ENCODE measurements around the gene SNX5.
A peak's percentile ranks its signal among the peaks of the same experiment; 100 is the strongest.

SNX5 gene

DNA sequence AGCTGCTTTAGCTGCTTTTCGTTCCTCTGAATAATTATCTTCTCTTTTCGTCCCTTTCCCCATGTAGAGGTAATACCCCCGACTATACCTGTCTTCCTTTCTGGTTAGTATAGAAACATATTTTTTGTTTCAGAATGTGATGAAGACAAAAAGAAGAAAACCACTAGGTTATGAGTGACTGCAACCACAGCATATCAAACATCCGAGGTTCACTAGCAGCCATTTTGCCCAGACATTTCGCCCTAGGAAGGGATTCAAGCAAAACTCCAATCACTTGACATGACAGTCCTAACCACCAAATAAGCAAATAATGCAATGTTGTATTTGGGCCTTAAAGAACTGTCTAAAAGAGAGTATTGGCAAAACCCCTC is 9.4 kb downstream of the SNX5 start:
- ATAC-seq (ENCODE audit: low read depth) = no peak
- peak overlapping the region; percentile 72 for H3K27ac Mint-ChIP-seq
- no peak for DNase-seq (ENCODE audit: low spot score in 2 of 2)
- peaks cover 16% of the 10 kb centered on the region for H3K36me3 Mint-ChIP-seq
- peaks cover 61% of the 10 kb centered on the region for H3K4me1 Mint-ChIP-seq
- no peaks in the 10 kb centered on the region for H3K9me3 Mint-ChIP-seq
- H3K27me3 Mint-ChIP-seq = no peaks in the 10 kb centered on the region
- H3K4me3 Mint-ChIP-seq = peak overlapping the region; percentile 67

DNA sequence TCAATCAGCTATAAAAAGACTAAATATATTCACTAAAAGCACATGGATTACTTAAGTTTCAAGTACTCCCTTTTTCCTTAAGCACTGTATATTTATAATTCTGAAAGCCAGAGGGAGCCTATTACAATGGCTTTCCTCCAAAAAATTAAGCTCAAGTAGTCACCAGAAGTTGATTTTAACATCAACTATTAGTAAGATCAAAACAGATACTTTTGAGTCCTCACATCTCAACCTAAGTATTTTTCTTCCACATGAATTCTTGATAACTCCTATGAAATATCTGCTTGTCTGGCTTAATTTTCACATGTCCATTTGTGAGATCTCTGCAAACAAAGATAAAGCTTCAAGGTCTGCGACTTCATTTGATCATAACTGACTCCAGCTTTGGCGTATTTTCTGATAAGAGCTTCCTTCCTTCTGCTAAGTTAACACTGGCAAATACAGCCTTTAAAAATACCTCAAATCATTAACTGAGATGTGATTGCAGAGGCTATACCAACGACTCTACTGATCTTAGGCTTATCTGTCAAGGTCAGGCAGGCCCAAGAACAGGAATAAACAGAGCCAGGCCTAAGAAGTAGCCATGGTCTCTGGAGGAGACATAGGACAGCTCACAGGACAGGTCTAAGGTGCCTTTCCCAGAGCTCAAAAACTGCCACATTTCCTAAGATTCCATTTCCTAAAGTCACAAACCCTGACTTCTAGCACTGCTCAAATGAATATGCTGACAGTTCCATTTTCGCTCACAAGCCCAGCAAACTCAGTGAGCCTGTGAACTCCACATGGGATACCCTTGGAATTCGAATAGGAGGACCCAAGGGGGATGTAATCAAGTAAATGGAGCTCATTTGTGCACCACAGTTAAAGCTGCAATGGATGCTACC is 10.0 kb downstream of the SNX5 start:
- peaks cover 22% of the 10 kb centered on the region for H3K36me3 Mint-ChIP-seq
- no peak for DNase-seq (ENCODE audit: low spot score in 2 of 2)

DNA sequence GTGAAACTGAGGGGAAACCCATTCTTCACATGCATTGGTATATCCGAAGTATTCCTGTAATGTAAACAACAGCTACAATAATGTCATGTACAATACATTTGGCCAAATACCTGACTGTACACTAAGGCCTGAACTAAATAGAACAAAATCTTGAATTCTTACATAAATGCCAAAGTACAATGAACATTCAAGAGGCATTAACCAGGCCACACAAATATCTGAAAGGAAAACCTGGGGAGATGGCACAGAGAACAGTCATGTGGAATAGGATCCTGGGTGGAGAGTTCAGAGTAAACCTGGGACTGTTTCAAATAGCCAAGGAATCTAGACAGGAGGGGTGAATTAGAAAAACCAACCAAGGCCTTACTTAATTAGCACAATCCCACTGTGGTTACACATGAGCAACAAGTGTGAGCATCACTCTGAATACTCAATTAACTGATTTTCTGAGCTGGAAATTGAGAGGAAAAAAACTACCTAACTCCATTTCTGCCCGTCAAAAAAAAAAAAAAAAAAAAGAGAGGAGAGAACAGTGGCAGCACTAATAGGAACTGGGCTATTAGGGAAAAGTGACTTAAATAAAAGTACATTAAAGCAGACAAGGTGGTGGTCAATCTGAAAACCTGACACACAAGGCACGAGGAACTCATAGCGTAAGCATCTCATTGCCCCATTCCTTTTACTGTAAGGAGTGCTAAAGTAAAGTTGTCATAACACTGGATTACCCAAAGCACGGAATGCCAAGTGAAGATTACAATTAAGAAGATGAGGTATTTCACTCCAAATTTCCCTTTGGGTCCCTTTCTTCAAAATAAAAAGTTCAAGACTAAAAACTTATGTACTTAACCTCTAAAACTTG is 10.9 kb downstream of the SNX5 start:
- Mint-ChIP-seq H3K4me3 (no peak overlapping the region), H3K4me1 (peaks cover 60% of the 10 kb centered on the region), H3K9me3 (no peaks in the 10 kb centered on the region), H3K27ac (peak overlapping the region; percentile 53), H3K27me3 (no peaks in the 10 kb centered on the region), H3K36me3 (peaks cover 28% of the 10 kb centered on the region)
- DNase-seq (ENCODE audit: low spot score in 2 of 2) = no peak
- no peak for ATAC-seq (ENCODE audit: low read depth)

More for the DNA sequence above, 10.0 kb downstream of the SNX5 start:
- Mint-ChIP-seq H3K27ac (peak overlapping the region; percentile 72), H3K4me3 (peak overlapping the region; percentile 18), H3K27me3 (no peaks in the 10 kb centered on the region), H3K4me1 (peaks cover 61% of the 10 kb centered on the region), H3K9me3 (no peaks in the 10 kb centered on the region)
- no peak for ATAC-seq (ENCODE audit: low read depth)

DNA sequence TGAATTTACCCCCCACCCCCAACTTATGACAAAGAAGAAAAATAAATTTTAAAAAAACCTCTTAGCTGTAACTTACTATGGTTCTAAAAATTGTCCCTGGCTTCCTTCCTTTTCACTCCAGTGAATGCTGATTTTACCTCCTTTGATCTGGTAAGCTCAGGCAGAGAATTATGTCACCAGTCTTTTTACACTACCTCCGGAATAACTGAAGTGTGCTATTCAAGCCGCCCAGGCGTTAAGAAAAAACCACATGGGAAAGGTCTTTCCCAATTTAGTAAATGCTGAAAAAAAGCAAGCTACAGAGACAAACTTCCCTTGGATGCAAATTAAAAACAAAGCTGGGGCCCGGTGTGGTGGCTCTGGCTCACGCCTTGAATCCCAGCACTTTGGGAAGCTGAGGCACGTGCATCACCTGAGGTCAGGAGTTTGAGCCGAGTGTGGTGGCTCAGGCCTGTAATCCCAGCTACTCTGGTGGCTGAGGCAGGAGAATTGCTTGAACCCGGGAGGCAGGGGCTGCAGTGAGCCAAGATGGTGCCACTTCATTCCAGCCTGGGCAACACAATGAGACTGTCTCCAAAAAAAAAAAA is 12.4 kb downstream of the SNX5 start:
- ATAC-seq (ENCODE audit: low read depth) = peak; percentile 55
- H3K36me3 Mint-ChIP-seq = peaks cover 29% of the 10 kb centered on the region
- H3K9me3 Mint-ChIP-seq = no peaks in the 10 kb centered on the region
- no peaks in the 10 kb centered on the region for H3K27me3 Mint-ChIP-seq
- no peak overlapping the region for H3K27ac Mint-ChIP-seq
- peaks cover 48% of the 10 kb centered on the region for H3K4me1 Mint-ChIP-seq
- DNase-seq (ENCODE audit: low spot score in 2 of 2) = no peak
- peak overlapping the region; percentile 56 for H3K4me3 Mint-ChIP-seq

DNA sequence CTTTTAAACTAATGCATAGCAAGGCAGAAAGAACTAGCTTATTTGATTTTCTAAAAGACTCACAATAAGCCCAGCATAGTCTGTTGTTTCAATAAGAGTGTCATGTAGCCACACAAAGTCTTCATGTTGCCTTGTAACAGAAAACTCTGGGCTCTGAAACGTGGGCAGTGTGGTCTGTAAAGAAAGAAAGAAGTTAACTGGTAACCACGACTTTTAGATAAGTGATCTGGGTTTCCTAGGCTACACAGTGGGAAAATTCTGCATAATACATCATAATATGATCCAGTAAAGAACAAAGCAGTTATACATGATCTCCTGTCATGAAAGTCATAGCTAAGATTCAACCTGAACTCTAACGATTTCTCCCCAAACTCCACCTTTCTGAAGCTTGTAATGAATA is 13.3 kb downstream of the SNX5 start:
- H3K27ac Mint-ChIP-seq = no peak overlapping the region
- H3K9me3 Mint-ChIP-seq = no peaks in the 10 kb centered on the region
- H3K4me3 Mint-ChIP-seq = no peak overlapping the region
- H3K36me3 Mint-ChIP-seq = peaks cover 29% of the 10 kb centered on the region
- ATAC-seq (ENCODE audit: low read depth) = no peak
- no peaks in the 10 kb centered on the region for H3K27me3 Mint-ChIP-seq
- peaks cover 42% of the 10 kb centered on the region for H3K4me1 Mint-ChIP-seq
- no peak for DNase-seq (ENCODE audit: low spot score in 2 of 2)

DNA sequence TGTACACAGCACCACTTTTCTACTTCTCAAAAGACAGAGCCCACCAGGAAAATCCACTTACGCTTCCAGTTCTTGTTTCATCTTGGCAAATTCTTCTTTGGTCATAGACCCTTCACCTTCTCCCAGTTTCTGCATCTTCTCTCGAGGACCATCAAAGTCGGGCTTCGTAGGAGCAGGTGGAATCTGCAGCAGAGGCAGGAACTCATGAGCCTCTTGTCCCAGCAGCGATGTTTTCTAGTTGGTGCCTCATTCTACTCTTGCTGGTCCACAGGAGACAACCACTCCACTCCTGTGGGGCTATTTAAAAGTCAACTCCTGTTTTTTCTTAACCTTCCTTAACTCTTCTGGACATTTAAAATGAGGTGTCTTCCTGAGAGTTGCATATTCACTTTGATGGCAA is 14.7 kb downstream of the SNX5 start:
- H3K36me3 Mint-ChIP-seq = peaks cover 39% of the 10 kb centered on the region
- ATAC-seq (ENCODE audit: low read depth) (no peak), DNase-seq (ENCODE audit: low spot score in 2 of 2) (no peak)
- peaks cover 32% of the 10 kb centered on the region for H3K4me1 Mint-ChIP-seq
- no peaks in the 10 kb centered on the region for H3K27me3 Mint-ChIP-seq
- no peak overlapping the region for H3K27ac Mint-ChIP-seq
- H3K4me3 Mint-ChIP-seq = no peak overlapping the region
- no peaks in the 10 kb centered on the region for H3K9me3 Mint-ChIP-seq

DNA sequence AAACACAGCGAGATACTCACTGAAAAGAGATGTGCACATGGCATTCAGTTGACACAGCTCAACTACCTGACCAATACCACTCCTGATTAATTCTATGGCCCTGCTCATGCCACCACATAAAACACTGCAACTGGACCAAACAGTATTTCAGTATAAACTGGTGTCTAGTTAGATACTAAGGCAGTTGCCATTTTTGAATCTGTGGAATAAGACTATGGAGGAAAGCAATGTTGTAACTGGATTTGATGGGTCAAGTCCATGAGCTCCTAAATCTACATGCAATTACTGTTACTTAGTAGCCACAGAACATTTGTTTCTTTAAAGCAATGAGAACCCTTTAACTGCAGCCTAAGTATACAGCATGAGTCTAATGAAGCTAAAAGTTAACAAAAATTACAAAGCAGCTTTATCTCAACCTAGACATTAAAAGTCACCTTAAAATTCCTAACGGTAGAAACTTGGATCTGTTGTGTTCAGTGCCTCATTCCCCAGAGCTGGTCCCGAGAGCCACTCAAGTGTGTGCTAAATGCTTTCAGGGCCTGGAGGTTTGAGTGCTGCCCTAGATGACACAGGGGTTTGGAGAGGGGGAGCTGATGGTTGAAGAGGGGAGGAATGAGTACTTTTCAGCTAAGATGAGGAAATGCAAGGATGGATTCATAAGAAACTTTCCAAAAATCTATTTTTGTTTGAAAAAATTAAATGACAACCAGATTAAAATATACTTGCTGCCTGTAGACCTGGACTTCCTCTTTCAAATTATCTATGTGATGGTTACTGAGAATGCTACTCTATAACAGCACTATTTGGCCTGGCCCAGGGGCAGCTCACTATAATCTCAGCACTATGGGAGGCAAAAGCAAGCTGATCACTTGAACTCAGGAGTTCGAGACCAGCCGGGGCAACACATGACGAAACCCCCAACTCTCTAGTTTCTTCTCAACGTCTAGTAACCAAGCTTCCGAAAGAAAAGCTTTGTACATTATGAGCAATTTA is 15.6 kb downstream of the SNX5 start:
- H3K27me3 Mint-ChIP-seq = no peaks in the 10 kb centered on the region
- peaks cover 30% of the 10 kb centered on the region for H3K4me1 Mint-ChIP-seq
- no peak overlapping the region for H3K27ac Mint-ChIP-seq
- no peak for DNase-seq (ENCODE audit: low spot score in 2 of 2)
- ATAC-seq (ENCODE audit: low read depth) = no peak
- no peak overlapping the region for H3K4me3 Mint-ChIP-seq
- no peaks in the 10 kb centered on the region for H3K9me3 Mint-ChIP-seq
- H3K36me3 Mint-ChIP-seq = peaks cover 45% of the 10 kb centered on the region

DNA sequence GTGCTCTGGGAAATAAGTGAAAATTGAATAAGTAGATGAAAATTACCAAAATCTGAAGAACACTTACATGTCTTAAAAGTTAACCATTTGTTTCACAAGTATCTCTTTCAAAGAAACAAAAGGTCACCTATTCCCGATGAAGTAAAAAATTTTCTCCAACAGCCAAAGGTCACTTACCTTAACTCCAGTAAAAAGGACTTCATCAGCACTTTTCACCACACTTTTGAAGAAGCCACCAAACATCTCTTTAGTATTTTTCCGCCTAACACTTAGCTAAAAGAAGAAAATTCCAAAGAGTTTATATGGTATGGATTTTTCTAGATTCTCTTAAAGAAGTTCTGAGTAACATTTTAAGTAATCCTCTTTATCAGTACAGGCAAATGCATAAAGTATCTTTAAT is 17.3 kb downstream of the SNX5 start:
- Mint-ChIP-seq H3K27me3 (no peaks in the 10 kb centered on the region), H3K4me1 (peaks cover 35% of the 10 kb centered on the region), H3K9me3 (no peaks in the 10 kb centered on the region), H3K36me3 (peaks cover 53% of the 10 kb centered on the region), H3K4me3 (no peak overlapping the region), H3K27ac (no peak overlapping the region)
- ATAC-seq (ENCODE audit: low read depth) (no peak), DNase-seq (ENCODE audit: low spot score in 2 of 2) (no peak)

DNA sequence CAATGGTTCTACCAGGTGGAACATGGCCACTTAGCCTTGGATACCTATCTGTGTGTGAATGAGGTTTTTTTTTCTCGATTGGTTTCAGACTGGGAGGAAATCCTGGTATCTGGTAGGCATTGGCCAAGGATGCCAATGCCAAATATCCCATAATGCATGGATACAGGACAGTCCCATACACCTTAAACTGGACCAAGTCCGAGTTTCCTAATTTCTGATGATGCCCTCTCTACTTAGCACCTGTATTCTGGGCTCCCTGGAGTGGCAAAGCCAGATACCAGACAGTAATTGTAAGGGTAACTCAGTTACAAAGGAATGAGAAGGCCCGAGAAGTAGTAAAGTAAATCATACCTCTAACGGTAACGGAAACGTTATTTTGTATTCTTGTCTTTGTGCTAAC is 17.9 kb downstream of the SNX5 start:
- ATAC-seq (ENCODE audit: low read depth) = no peak
- Mint-ChIP-seq H3K27me3 (no peaks in the 10 kb centered on the region), H3K4me3 (no peak overlapping the region), H3K27ac (no peak overlapping the region), H3K9me3 (no peaks in the 10 kb centered on the region), H3K4me1 (peaks cover 29% of the 10 kb centered on the region), H3K36me3 (peaks cover 52% of the 10 kb centered on the region)
- no peak for DNase-seq (ENCODE audit: low spot score in 2 of 2)

DNA sequence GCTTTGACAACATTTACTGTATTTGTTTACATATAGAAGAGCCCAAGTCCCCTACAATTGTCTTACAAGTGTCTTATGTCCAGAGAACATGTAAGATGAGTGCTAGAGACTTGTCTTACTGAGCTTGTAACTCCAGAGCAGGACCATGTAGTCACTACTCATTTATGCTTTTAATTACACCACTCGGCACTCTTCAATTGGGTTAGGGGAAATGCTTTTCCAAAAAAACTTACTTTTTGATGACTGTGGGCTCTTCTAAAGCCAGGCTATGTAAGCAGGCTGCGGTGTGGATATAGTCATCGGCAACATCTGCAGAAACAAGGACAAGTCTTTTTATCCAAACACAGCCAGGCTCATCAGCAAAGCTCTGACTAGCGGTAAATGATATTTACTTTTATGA is 18.7 kb downstream of the SNX5 start:
- Mint-ChIP-seq H3K4me3 (no peak overlapping the region), H3K27me3 (no peaks in the 10 kb centered on the region), H3K36me3 (peaks cover 51% of the 10 kb centered on the region), H3K9me3 (no peaks in the 10 kb centered on the region), H3K27ac (no peak overlapping the region), H3K4me1 (peaks cover 23% of the 10 kb centered on the region)
- ATAC-seq (ENCODE audit: low read depth) (no peak), DNase-seq (ENCODE audit: low spot score in 2 of 2) (no peak)

DNA sequence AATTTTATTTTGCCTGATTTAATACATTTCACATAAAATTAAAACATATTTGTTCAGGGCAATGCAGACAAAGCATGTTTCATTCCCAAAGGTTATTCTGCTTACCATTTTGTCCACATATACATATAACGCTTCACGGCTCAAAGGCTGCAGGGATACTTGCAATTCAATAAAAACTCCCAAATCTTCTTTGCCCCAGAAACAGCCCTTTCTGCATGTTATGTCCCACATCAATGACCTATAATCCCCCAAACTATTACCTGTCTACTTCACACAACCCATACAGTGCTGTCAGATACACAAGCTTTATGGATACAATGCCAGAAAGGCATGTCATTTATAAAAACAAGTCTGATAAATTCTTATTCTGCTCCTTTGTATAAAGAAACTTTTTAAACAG is 20.2 kb downstream of the SNX5 start:
- Mint-ChIP-seq H3K4me3 (no peak overlapping the region), H3K9me3 (no peaks in the 10 kb centered on the region), H3K27ac (no peak overlapping the region), H3K36me3 (peaks cover 44% of the 10 kb centered on the region), H3K27me3 (no peaks in the 10 kb centered on the region), H3K4me1 (peaks cover 27% of the 10 kb centered on the region)
- DNase-seq (ENCODE audit: low spot score in 2 of 2) (no peak), ATAC-seq (ENCODE audit: low read depth) (no peak)

DNA sequence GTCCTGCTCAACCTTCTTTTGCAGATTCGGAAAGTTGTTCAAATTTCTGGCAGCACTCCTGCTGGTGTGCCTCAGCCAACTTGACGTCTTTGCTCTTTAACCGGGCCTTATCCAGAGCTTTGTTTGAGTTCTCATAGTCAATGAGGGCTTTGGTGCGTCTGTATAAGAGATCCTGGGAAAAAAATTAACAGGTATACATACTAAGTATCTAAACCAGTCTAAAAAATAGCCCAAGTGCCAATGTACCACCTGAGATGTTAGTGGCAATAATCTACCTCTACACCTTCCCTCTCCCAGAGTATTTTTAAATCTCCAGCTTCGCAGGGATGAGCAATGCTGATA is 21.1 kb downstream of the SNX5 start:
- peaks cover 37% of the 10 kb centered on the region for H3K36me3 Mint-ChIP-seq

More for the DNA sequence above, 21.1 kb downstream of the SNX5 start:
- H3K27ac Mint-ChIP-seq = no peak overlapping the region
- DNase-seq (ENCODE audit: low spot score in 2 of 2) (no peak), ATAC-seq (ENCODE audit: low read depth) (no peak)
- no peak overlapping the region for H3K4me3 Mint-ChIP-seq
- no peaks in the 10 kb centered on the region for H3K9me3 Mint-ChIP-seq
- no peaks in the 10 kb centered on the region for H3K27me3 Mint-ChIP-seq
- peaks cover 28% of the 10 kb centered on the region for H3K4me1 Mint-ChIP-seq

All from memory B cell (primary cell).